ENCODE results near the gene VPS45.
"Not testable (repeated sequence)": the region's sequence is repeated elsewhere in the genome, so short reads cannot be mapped to it uniquely, and the experiment has no call there.

VPS45 gene

GRCh38 chr1:150142083-150142482, 74.5 kb downstream of the VPS45 start:
- no peak for TF ChIP-seq CTCF (IDR thresholded peaks at IDR 0.05; ENCODE audit: low read depth, low read length, missing control alignments)
- DNase-seq, result no peak
- in situ Hi-C loops (cut with HindIII; ENCODE audit: low pct_ligation_motif_present, low sequenced_read_pairs), result no loop called here
- Histone ChIP-seq H3K27me3 (replicated peaks) (no peaks in the 10 kb centered on the region), H3K4me3 (ENCODE audit: low read depth, low read length) (no peak overlapping the region), H3K27ac (no peak overlapping the region), H3K36me3 (replicated peaks) (no peaks in the 10 kb centered on the region)

- in situ Hi-C loops (cut with HindIII; ENCODE audit: low pct_ligation_motif_present, low sequenced_read_pairs), result no loop called here
- no peak overlapping the region for H3K27ac ChIP-seq
- H3K27me3 ChIP-seq (replicated peaks), result no peaks in the 10 kb centered on the region
- H3K4me3 ChIP-seq (ENCODE audit: low read depth, low read length), result no peak overlapping the region
- no peak for TF ChIP-seq CTCF (IDR thresholded peaks at IDR 0.05; ENCODE audit: low read depth, low read length, missing control alignments)
- no peak for DNase-seq
- H3K36me3 ChIP-seq (replicated peaks), result no peaks in the 10 kb centered on the region
These were observed 77.0 kb downstream of the VPS45 start for GRCh38 chr1:150144606-150145005.

GRCh38 chr1:150146016-150146415, 78.4 kb downstream of the VPS45 start:
- H3K27ac ChIP-seq; H3K27me3 ChIP-seq (replicated peaks); H3K4me3 ChIP-seq (ENCODE audit: low read depth, low read length); H3K36me3 ChIP-seq (replicated peaks); DNase-seq; in situ Hi-C loops (cut with HindIII; ENCODE audit: low pct_ligation_motif_present, low sequenced_read_pairs): not testable (repeated sequence)

GRCh38 chr1:150146849-150147542, 79.4 kb downstream of the VPS45 start:
- Histone ChIP-seq H3K27me3 (replicated peaks) (no peaks in the 10 kb centered on the region), H3K4me3 (ENCODE audit: low read depth, low read length) (no peak overlapping the region), H3K36me3 (replicated peaks) (peaks cover under 1% of the 10 kb centered on the region), H3K27ac (no peak overlapping the region)
- TF ChIP-seq CTCF (IDR thresholded peaks at IDR 0.05; ENCODE audit: low read depth, low read length, missing control alignments), result no peak
- in situ Hi-C loops (cut with HindIII; ENCODE audit: low pct_ligation_motif_present, low sequenced_read_pairs), result no loop called here
- no peak for DNase-seq

GRCh38 chr1:150148837-150149270, 81.3 kb downstream of the VPS45 start:
- DNase-seq, result no peak
- Histone ChIP-seq H3K36me3 (replicated peaks) (peaks cover 4% of the 10 kb centered on the region), H3K27me3 (replicated peaks) (no peaks in the 10 kb centered on the region), H3K4me3 (ENCODE audit: low read depth, low read length) (peak overlapping the region; percentile 80), H3K27ac (no peak overlapping the region)
- in situ Hi-C loops (cut with HindIII; ENCODE audit: low pct_ligation_motif_present, low sequenced_read_pairs), result no loop called here
- no peak for TF ChIP-seq CTCF (IDR thresholded peaks at IDR 0.05; ENCODE audit: low read depth, low read length, missing control alignments)

- H3K4me3 ChIP-seq (ENCODE audit: low read depth, low read length), result peak within 1 kb of the TSS; percentile 80
- peak within 1 kb of the TSS; percentile 68 for H3K27ac ChIP-seq
- peaks cover 10% of the 10 kb centered on the region for H3K36me3 ChIP-seq (replicated peaks)
- no peak for TF ChIP-seq CTCF (IDR thresholded peaks at IDR 0.05; ENCODE audit: low read depth, low read length, missing control alignments)
- no peaks in the 10 kb centered on the region for H3K27me3 ChIP-seq (replicated peaks)
- DNase-seq, result peak; percentile 74
- in situ Hi-C loops (cut with HindIII; ENCODE audit: low pct_ligation_motif_present, low sequenced_read_pairs), result no loop called here
These were observed 81.9 kb downstream of the VPS45 start, which contains the start of gene PLEKHO1 for GRCh38 chr1:150149271-150150132. PLEKHO1 (plus strand) TSS chr1:150149916; CDS start chr1:150150258, 342 bp downstream.

Measured in brain microvascular endothelial cell (primary cell).